HepG2 (cell line): Measurements from ENCODE around the gene DCAF15. TPM values are rescaled to one million over a fixed set of nuclear protein-coding genes. Genes with fewer than 3 reads are reported as not detected.
A peak's percentile ranks its signal among the peaks of the same experiment; 100 is the strongest.

ENCODE experiments used
- POLR2A ChIP-seq, 2 experiments: IDR thresholded peaks; 2 replicates each; pipeline ENCODE4 v1.6.1; 2011; ENCODE audit warnings: low read depth in 2 of 2, low read length in 2 of 2, mild to moderate bottlenecking in 1 of 2, moderate library complexity in 1 of 2; ENCODE audit not compliant: insufficient read depth in 1 of 2
- SETDB1 ChIP-seq: sonication (generic); formaldehyde crosslinking; IDR thresholded peaks from 2 replicates; pipeline ENCODE4 v1.5.1; 2020; ENCODE audit warnings: missing genetic modification reagents, mild to moderate bottlenecking, borderline replicate concordance
- ZBTB3 ChIP-seq: sonication (generic); formaldehyde crosslinking; IDR thresholded peaks from 2 replicates; pipeline ENCODE4 v1.4.0; 2020; ENCODE audit warnings: low read depth, mild to moderate bottlenecking, moderate library complexity, missing genetic modification reagents, borderline replicate concordance
- ZFX ChIP-seq: sonication (generic); formaldehyde crosslinking; IDR thresholded peaks from 2 replicates; pipeline ENCODE4 v1.4.0; 2020; ENCODE audit warnings: mild to moderate bottlenecking, low read depth, missing genetic modification reagents, moderate library complexity
- ZNF317 ChIP-seq: sonication (generic); formaldehyde crosslinking; IDR thresholded peaks from 2 replicates; pipeline ENCODE4 v1.5.0; 2020; ENCODE audit warnings: mild to moderate bottlenecking, missing genetic modification reagents
- ZNF747 ChIP-seq: sonication (generic); formaldehyde crosslinking; IDR thresholded peaks from 2 replicates; pipeline ENCODE4 v1.8.1; 2023; ENCODE audit warnings: missing genetic modification reagents, mild to moderate bottlenecking, borderline replicate concordance
- ZSCAN25 ChIP-seq: sonication (generic); formaldehyde crosslinking; IDR thresholded peaks from 2 replicates; pipeline ENCODE4 v1.8.0; 2022; ENCODE audit warnings: mild to moderate bottlenecking, missing genetic modification reagents
- ZSCAN31 ChIP-seq: sonication (generic); formaldehyde crosslinking; IDR thresholded peaks from 2 replicates; pipeline ENCODE4 v1.5.0; 2020; ENCODE audit warnings: low read depth, mild to moderate bottlenecking, missing genetic modification reagents
- polyA plus RNA-seq, 8 experiments: library from polyadenylated mRNA; depleted of rRNA in 3 of 8; stranded (reverse) in 7 of 8; unstranded in 1 of 8; fragments of >200 nt; fragmentation: Illumina TruSeq in 4 of 8; extraction: Trizol in 4 of 8; gene quantifications; 2 replicates each; pipeline versions ENCODE4 v1.2.1 to v1.2.3, GENCODE V29; 2011 to 2016; ENCODE audit warnings: low read depth in 4 of 8, missing spikeins in 1 of 8, mixed read lengths in 1 of 8; ENCODE audit not compliant: insufficient read depth in 1 of 8
- total RNA-seq, 5 experiments: library from RNA; depleted of rRNA; stranded (reverse); fragments of >200 nt; fragmentation: Illumina TruSeq; extraction: Trizol; gene quantifications; 2 replicates each; pipeline ENCODE4 v1.2.3, GENCODE V29; 2016; ENCODE audit warnings: low read depth in 1 of 5
- TF ChIP-seq, protein P1 (sequence below): sonication (generic); formaldehyde crosslinking; IDR thresholded peaks from 2 replicates; pipeline ENCODE4 v1.4.0; 2020; ENCODE audit warnings: missing genetic modification reagents
- TF ChIP-seq, protein P2 (sequence below): sonication (generic); formaldehyde crosslinking; IDR thresholded peaks from 2 replicates; pipeline ENCODE4 v1.8.1; 2023; ENCODE audit warnings: missing genetic modification reagents, mild to moderate bottlenecking, borderline replicate concordance
- TF ChIP-seq, protein P3 (sequence below): IDR thresholded peaks from 2 replicates; pipeline ENCODE4 v1.6.1; 2018; ENCODE audit warnings: missing genetic modification reagents, mild to moderate bottlenecking, missing compliant biosample characterization
- TF ChIP-seq, protein P4 (sequence below): IDR thresholded peaks from 2 replicates; pipeline ENCODE4 v1.4.0; 2020; ENCODE audit warnings: mild to moderate bottlenecking, missing genetic modification reagents

The DCAF15 gene
- total and polyA plus RNA-seq, 2 of the 13 experiments (the other 11 are each of a cell fraction or from before 2014, with no cell fraction given), result 13.6 to 14.0 TPM

DNA sequence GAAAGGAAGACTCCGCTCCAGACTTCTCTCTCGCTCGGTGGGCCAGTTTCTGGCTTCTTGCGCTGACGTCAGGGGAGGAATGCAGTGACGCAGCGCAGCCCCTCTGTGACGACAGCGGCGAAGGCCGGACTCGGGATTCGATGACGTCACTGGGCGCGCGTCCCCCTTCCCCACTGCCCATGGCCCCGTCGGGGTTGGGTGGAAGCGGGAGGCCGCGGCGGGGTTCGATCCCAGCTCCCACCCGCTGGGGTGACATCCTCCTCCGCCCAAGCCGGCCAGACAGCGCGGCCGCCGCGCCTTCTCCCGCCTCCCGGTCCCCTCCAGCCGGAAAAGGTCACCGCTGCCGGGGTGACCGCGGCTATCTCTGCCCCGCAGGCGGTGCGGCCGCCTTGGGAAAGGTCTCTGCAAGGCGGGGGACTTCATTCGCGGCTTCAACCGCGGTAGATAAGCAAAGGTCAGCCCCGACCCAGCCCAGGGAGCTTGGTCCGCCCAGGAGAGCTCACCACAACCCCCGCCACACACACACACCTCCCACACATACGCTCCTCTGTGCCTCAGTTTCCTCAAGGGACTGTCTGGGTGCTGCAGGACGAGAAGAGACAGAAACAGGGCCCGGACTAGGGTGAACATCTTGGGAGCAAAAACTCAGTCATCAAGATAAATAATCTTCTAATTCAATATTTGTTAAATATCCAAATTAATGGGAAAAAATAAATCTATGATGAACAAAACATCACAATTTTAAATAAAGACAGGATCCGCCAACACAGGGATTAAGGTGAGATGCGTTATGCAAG, 54.7 kb downstream of the DCAF15 start (continued):
- TF ChIP-seq, protein P1, sequence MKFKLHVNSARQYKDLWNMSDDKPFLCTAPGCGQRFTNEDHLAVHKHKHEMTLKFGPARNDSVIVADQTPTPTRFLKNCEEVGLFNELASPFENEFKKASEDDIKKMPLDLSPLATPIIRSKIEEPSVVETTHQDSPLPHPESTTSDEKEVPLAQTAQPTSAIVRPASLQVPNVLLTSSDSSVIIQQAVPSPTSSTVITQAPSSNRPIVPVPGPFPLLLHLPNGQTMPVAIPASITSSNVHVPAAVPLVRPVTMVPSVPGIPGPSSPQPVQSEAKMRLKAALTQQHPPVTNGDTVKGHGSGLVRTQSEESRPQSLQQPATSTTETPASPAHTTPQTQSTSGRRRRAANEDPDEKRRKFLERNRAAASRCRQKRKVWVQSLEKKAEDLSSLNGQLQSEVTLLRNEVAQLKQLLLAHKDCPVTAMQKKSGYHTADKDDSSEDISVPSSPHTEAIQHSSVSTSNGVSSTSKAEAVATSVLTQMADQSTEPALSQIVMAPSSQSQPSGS (CRISPR knock-in tag), result peak; percentile 100
- TF ChIP-seq POLR2A (IDR thresholded peaks at IDR 0.05; ENCODE audit: insufficient read depth in 1 of 2, low read depth in 2 of 2, low read length in 2 of 2) (peak; percentile 68 to 77), ZSCAN25 (peak; percentile 57; the same call in 1 of the 2 replicates), ZBTB3 (CRISPR knock-in tag) (no peak), SETDB1 (no peak), ZNF747 (CRISPR knock-in tag) (peak; percentile 76; the same call in 1 of the 2 replicates), ZFX (CRISPR knock-in tag) (peak; percentile 91), ZSCAN31 (peak; percentile 88), ZNF317 (0 out of 2 replicates have a peak, but pooled peaks have one; percentile 68)
- TF ChIP-seq, protein P2, sequence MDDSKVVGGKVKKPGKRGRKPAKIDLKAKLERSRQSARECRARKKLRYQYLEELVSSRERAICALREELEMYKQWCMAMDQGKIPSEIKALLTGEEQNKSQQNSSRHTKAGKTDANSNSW, result peak; percentile 44; the same call in 1 of the 2 replicates
- TF ChIP-seq, protein P3, sequence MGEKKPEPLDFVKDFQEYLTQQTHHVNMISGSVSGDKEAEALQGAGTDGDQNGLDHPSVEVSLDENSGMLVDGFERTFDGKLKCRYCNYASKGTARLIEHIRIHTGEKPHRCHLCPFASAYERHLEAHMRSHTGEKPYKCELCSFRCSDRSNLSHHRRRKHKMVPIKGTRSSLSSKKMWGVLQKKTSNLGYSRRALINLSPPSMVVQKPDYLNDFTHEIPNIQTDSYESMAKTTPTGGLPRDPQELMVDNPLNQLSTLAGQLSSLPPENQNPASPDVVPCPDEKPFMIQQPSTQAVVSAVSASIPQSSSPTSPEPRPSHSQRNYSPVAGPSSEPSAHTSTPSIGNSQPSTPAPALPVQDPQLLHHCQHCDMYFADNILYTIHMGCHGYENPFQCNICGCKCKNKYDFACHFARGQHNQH (CRISPR knock-in tag), result peak; percentile 83
- TF ChIP-seq, protein P4, sequence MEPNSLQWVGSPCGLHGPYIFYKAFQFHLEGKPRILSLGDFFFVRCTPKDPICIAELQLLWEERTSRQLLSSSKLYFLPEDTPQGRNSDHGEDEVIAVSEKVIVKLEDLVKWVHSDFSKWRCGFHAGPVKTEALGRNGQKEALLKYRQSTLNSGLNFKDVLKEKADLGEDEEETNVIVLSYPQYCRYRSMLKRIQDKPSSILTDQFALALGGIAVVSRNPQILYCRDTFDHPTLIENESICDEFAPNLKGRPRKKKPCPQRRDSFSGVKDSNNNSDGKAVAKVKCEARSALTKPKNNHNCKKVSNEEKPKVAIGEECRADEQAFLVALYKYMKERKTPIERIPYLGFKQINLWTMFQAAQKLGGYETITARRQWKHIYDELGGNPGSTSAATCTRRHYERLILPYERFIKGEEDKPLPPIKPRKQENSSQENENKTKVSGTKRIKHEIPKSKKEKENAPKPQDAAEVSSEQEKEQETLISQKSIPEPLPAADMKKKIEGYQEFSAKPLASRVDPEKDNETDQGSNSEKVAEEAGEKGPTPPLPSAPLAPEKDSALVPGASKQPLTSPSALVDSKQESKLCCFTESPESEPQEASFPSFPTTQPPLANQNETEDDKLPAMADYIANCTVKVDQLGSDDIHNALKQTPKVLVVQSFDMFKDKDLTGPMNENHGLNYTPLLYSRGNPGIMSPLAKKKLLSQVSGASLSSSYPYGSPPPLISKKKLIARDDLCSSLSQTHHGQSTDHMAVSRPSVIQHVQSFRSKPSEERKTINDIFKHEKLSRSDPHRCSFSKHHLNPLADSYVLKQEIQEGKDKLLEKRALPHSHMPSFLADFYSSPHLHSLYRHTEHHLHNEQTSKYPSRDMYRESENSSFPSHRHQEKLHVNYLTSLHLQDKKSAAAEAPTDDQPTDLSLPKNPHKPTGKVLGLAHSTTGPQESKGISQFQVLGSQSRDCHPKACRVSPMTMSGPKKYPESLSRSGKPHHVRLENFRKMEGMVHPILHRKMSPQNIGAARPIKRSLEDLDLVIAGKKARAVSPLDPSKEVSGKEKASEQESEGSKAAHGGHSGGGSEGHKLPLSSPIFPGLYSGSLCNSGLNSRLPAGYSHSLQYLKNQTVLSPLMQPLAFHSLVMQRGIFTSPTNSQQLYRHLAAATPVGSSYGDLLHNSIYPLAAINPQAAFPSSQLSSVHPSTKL (CRISPR knock-in tag), result no peak; the same call in none of the 2 replicates
